Measurements from ENCODE around the gene ZNF366.

DNA sequence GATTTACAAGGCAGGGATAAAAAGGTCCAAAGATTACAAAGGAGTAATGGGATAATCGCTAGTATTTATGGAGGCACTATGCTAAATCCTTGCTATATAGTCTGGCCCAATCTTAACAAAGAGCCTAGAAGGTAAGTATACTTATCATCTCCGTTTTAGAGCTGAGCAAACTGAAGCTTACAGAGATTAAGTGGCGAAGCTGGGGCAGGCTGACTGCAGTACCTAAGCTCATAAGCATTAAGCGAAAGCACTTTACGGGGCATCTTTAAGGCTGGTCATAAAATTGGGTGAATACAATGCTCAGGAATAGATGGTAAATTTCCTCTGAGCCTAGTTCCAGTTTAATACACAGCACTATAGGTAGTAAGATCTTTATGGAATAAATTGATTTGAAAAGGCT, 30.0 kb upstream of the ZNF366 start:
- TF ChIP-seq, protein P1, sequence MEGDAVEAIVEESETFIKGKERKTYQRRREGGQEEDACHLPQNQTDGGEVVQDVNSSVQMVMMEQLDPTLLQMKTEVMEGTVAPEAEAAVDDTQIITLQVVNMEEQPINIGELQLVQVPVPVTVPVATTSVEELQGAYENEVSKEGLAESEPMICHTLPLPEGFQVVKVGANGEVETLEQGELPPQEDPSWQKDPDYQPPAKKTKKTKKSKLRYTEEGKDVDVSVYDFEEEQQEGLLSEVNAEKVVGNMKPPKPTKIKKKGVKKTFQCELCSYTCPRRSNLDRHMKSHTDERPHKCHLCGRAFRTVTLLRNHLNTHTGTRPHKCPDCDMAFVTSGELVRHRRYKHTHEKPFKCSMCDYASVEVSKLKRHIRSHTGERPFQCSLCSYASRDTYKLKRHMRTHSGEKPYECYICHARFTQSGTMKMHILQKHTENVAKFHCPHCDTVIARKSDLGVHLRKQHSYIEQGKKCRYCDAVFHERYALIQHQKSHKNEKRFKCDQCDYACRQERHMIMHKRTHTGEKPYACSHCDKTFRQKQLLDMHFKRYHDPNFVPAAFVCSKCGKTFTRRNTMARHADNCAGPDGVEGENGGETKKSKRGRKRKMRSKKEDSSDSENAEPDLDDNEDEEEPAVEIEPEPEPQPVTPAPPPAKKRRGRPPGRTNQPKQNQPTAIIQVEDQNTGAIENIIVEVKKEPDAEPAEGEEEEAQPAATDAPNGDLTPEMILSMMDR (conservative IDR thresholded peaks at IDR 0.05; ENCODE audit: low read length): no peak
- TF ChIP-seq EZH2phosphoT487 (IDR thresholded peaks at IDR 0.05; ENCODE audit: borderline replicate concordance): no peak
